T-helper 9 cell (primary cell): Measurements from ENCODE around the gene GAL3ST1.
"Not testable (repeated sequence)": the region's sequence is repeated elsewhere in the genome, so short reads cannot be mapped to it uniquely, and the experiment has no call there.

Experiments used
- DNase-seq: peaks from one replicate; pipeline ENCODE4 v3.0.0-alpha.2; 2020

The GAL3ST1 gene

GRCh38 chr22:30596199-30596598, 21.7 kb upstream of the GAL3ST1 start:
- no peak for DNase-seq

- not testable (repeated sequence) for DNase-seq
Observed at GRCh38 chr22:30592360-30592713, 17.9 kb upstream of the GAL3ST1 start.

GRCh38 chr22:30591588-30592359, 17.3 kb upstream of the GAL3ST1 start, which contains the start of gene PES1:
Gene PES1 (minus strand): TSS chr22:30591910. CDS start chr22:30591833, 77 bp downstream.
- DNase-seq, result peak; percentile 92

GRCh38 chr22:30591191-30591587, 16.7 kb upstream of the GAL3ST1 start:
- DNase-seq, result no peak

- no peak for DNase-seq
Observed at GRCh38 chr22:30586414-30586813, 11.9 kb upstream of the GAL3ST1 start.

- no peak for DNase-seq
Observed at GRCh38 chr22:30584441-30584840, 10.0 kb upstream of the GAL3ST1 start.

GRCh38 chr22:30582788-30583545, 8.5 kb upstream of the GAL3ST1 start:
- DNase-seq, result no peak

- no peak for DNase-seq
Observed at GRCh38 chr22:30582051-30582450, 7.6 kb upstream of the GAL3ST1 start.

GRCh38 chr22:30580896-30581295, 6.4 kb upstream of the GAL3ST1 start:
- no peak for DNase-seq

GRCh38 chr22:30578481-30578880, 4.0 kb upstream of the GAL3ST1 start:
- DNase-seq, result no peak

- no peak for DNase-seq
Observed at GRCh38 chr22:30575859-30576258, 1.4 kb upstream of the GAL3ST1 start.

- DNase-seq, result no peak
Observed at GRCh38 chr22:30574997-30575671, 669 bp upstream of the GAL3ST1 start.

- no peak for DNase-seq
Observed at GRCh38 chr22:30573594-30574094, 821 bp downstream of the GAL3ST1 start.

- no peak for DNase-seq
Observed at GRCh38 chr22:30572840-30573593, 1.4 kb downstream of the GAL3ST1 start.

GRCh38 chr22:30572210-30572609, 2.3 kb downstream of the GAL3ST1 start:
- DNase-seq, result no peak

- no peak for DNase-seq
Observed at GRCh38 chr22:30569674-30570202, 4.7 kb downstream of the GAL3ST1 start.

- no peak for DNase-seq
Observed at GRCh38 chr22:30568137-30568805, 6.2 kb downstream of the GAL3ST1 start.

GRCh38 chr22:30567277-30567676, 7.2 kb downstream of the GAL3ST1 start:
- not testable (repeated sequence) for DNase-seq

GRCh38 chr22:30566125-30566524, 8.3 kb downstream of the GAL3ST1 start:
- no peak for DNase-seq

- DNase-seq, result no peak
Observed at GRCh38 chr22:30565341-30565740, 9.1 kb downstream of the GAL3ST1 start.

- no peak for DNase-seq
Observed at GRCh38 chr22:30564761-30565119, 9.7 kb downstream of the GAL3ST1 start.
